Stomach (tissue), 9 donors: Measurements from ENCODE around the gene UBR4. TPM values are rescaled to one million over a fixed set of nuclear protein-coding genes. Genes with fewer than 3 reads are reported as not detected.

Experiments used
- DNase-seq, 2 donors: peaks; one replicate each; pipeline versions ENCODE4 v3.0.0 to v3.0.0-alpha.2; 2013 to 2019
- H3K27ac ChIP-seq, 5 donors: fragments of 200-600 bp in 4 of 5; sonication (generic) in 4 of 5; one replicate each; pipeline ENCODE4 v1.5.1; 2013 to 2019; ENCODE audit warnings: mild to moderate bottlenecking in 1 of 5, moderate library complexity in 1 of 5
- H3K27me3 ChIP-seq, 3 donors: fragments of 200-600 bp; sonication (generic); one replicate each; pipeline ENCODE4 v1.5.1; 2017 to 2019; ENCODE audit warnings: mixed run types in 1 of 3
- H3K36me3 ChIP-seq, 4 donors: fragments of 200-600 bp; sonication (generic); 1 replicate in 3 of 4; 2 replicates in 1 of 4; pipeline ENCODE4 v1.5.1; 2016 to 2019
- H3K4me1 ChIP-seq, 4 donors: fragments of 200-600 bp; sonication (generic); one replicate each; pipeline ENCODE4 v1.5.1; 2016 to 2019
- H3K4me3 ChIP-seq, 4 donors: fragments of 200-600 bp; sonication (generic) in 3 of 4; one replicate each; pipeline ENCODE4 v1.5.1; 2016 to 2019; ENCODE audit warnings: mild to moderate bottlenecking in 1 of 4
- H3K9me3 ChIP-seq, 4 donors: fragments of 200-600 bp; sonication (generic); one replicate each; pipeline ENCODE4 v1.5.1; 2016 to 2019
- CTCF ChIP-seq, 7 experiments: fragments of 450-650 bp in 4 of 7; fragments of 200-600 bp in 3 of 7; sonication (generic) in 3 of 7; IDR thresholded peaks; one replicate each; pipeline ENCODE4 v1.5.1; 2016 to 2019; ENCODE audit warnings: antibody characterized with exemption in 7 of 7, control low read depth in 2 of 7, mild to moderate bottlenecking in 1 of 7
- EP300 ChIP-seq: sonication (generic); formaldehyde crosslinking; IDR thresholded peaks from one replicate; pipeline ENCODE4 v1.6.1; 2017; ENCODE audit warnings: antibody characterized with exemption
- POLR2A ChIP-seq, 4 donors: fragments of 450-650 bp; IDR thresholded peaks; one replicate each; pipeline ENCODE4 v1.6.1; 2016; ENCODE audit warnings: antibody characterized with exemption in 4 of 4, control low read depth in 2 of 4, mild to moderate bottlenecking in 1 of 4, moderate library complexity in 1 of 4
- POLR2AphosphoS5 ChIP-seq, 3 donors: sonication (generic); formaldehyde crosslinking; IDR thresholded peaks; one replicate each; pipeline ENCODE4 v1.6.1; 2016; ENCODE audit warnings: antibody characterized with exemption in 3 of 3
- WGBS, 5 donors: extraction: QIAGEN DNeasy Blood & Tissue Kit in 3 of 5; methylation state at CpG; one replicate each; pipeline versions ENCODE4 v1.1.5 to v1.1.7; 2013 to 2018; 5-methylcytosine and 5-hydroxymethylcytosine counted together
- intact Hi-C: fragments of 100-400 bp; cut with DNase I; formaldehyde crosslinking; loops from one replicate; pipeline ENCODE4 v1.15.1; 2023; ENCODE audit warnings: low total_unique reads
- polyA plus RNA-seq, 3 donors: library from polyadenylated mRNA; stranded (reverse); fragments of 200-250 nt; gene quantifications; one replicate each; pipeline ENCODE4 v1.2.3, GENCODE V29; 2013
- total RNA-seq, 5 donors: library from RNA; depleted of rRNA; stranded (reverse); fragments of >200 nt; gene quantifications; one replicate each; pipeline versions ENCODE4 v1.1.0 to v1.2.3, GENCODE V29; 2014 to 2016
- donor health status: healthy with polysubstance abuse.
- donor health status: Bipolar disorder and iron deficiency.
- donor health status: healthy.

UBR4 gene
- total and polyA plus RNA-seq, 8 donors, result 41.9 to 262 (median 128) TPM

- DNase-seq, result peak in 1 of 2 donors; percentile 6
- Histone ChIP-seq H3K9me3 (no peaks in the 10 kb centered on the region), H3K4me3 (no peak overlapping the region), H3K27ac (no peak overlapping the region), H3K4me1 (peaks cover 0 to 15% (median 4%) of the 10 kb centered on the region in 4 donors), H3K36me3 (no peaks in the 10 kb centered on the region), H3K27me3 (peaks cover 0 to 54% (median 15%) of the 10 kb centered on the region in 3 donors)
- intact Hi-C loops, result no loop called here
- WGBS, 5 donors, result 48 to 62% (median 59%) methylated on average over 14 to 18 of the region's 18 CpGs
- TF ChIP-seq EP300 (no peak), CTCF (IDR thresholded peaks at IDR 0.05) (no peak), POLR2A (IDR thresholded peaks at IDR 0.05) (no peak), POLR2AphosphoS5 (IDR thresholded peaks at IDR 0.05) (no peak)
These were observed 167.1 kb downstream of the UBR4 start for GRCh38 chr1:19042675-19043578.

- H3K36me3 ChIP-seq, result no peaks in the 10 kb centered on the region
- no peak for DNase-seq
- no peak for TF ChIP-seq CTCF (IDR thresholded peaks at IDR 0.05)
- TF ChIP-seq EP300, result no peak
- TF ChIP-seq POLR2AphosphoS5 (IDR thresholded peaks at IDR 0.05), result no peak
- no peak for TF ChIP-seq POLR2A (IDR thresholded peaks at IDR 0.05)
- 78 to 86% (median 83%) methylated on average over 4 of the region's 4 CpGs for WGBS, 5 donors
- H3K27ac ChIP-seq, result no peak overlapping the region
- peaks cover 0 to 3% (median 0%) of the 10 kb centered on the region in 4 donors for H3K4me1 ChIP-seq
- intact Hi-C loops, result no loop called here
- H3K4me3 ChIP-seq, result no peak overlapping the region
- no peaks in the 10 kb centered on the region for H3K9me3 ChIP-seq
- H3K27me3 ChIP-seq, result peaks cover 0 to 58% (median 15%) of the 10 kb centered on the region in 3 donors
These were observed 169.9 kb downstream of the UBR4 start for GRCh38 chr1:19040010-19040680.

- Histone ChIP-seq H3K36me3 (no peaks in the 10 kb centered on the region), H3K9me3 (no peaks in the 10 kb centered on the region), H3K4me1 (no peaks in the 10 kb centered on the region), H3K27ac (no peak overlapping the region), H3K4me3 (no peak overlapping the region), H3K27me3 (peaks cover 0 to 44% (median 9%) of the 10 kb centered on the region in 3 donors)
- TF ChIP-seq POLR2A (IDR thresholded peaks at IDR 0.05) (no peak), CTCF (IDR thresholded peaks at IDR 0.05) (no peak), EP300 (no peak), POLR2AphosphoS5 (IDR thresholded peaks at IDR 0.05) (no peak)
- intact Hi-C loops, result no loop called here
- no peak for DNase-seq
- WGBS, 5 donors, result 82 to 90% (median 88%) methylated on average over 3 to 5 of the region's 5 CpGs
These were observed 171.3 kb downstream of the UBR4 start for GRCh38 chr1:19038732-19039131.

GRCh38 chr1:19038096-19038495 is 172.0 kb downstream of the UBR4 start:
- no peak overlapping the region for H3K27ac ChIP-seq
- 56 to 71% (median 68%) methylated on average over 5 of the region's 5 CpGs for WGBS, 5 donors
- TF ChIP-seq EP300 (no peak), POLR2AphosphoS5 (IDR thresholded peaks at IDR 0.05) (no peak), CTCF (IDR thresholded peaks at IDR 0.05) (no peak), POLR2A (IDR thresholded peaks at IDR 0.05) (no peak)
- intact Hi-C loops, result no loop called here
- H3K4me3 ChIP-seq, result no peak overlapping the region
- H3K4me1 ChIP-seq, result no peaks in the 10 kb centered on the region
- peaks cover 0 to 38% (median 2%) of the 10 kb centered on the region in 3 donors for H3K27me3 ChIP-seq
- no peaks in the 10 kb centered on the region for H3K36me3 ChIP-seq
- H3K9me3 ChIP-seq, result no peaks in the 10 kb centered on the region
- peak in 1 of 2 donors; percentile 1 for DNase-seq
